ENCODE data around the gene PARD3B.

- TF ChIP-seq CTCF (IDR thresholded peaks at IDR 0.05) (no peak), POLR2A (IDR thresholded peaks at IDR 0.05) (no peak)
These were observed 631.3 kb downstream of the PARD3B start for GRCh38 chr2:205176546-205176945.

Data from lower leg skin (tissue), 3 donors.